Mesenchymal stem cell (in vitro differentiated cells and primary cell): ENCODE results near the gene FEM1A.

Experiments used
- DNase-seq: peaks from one replicate; pipeline ENCODE4 v3.0.0-alpha.2; 2013
- H2AFZ ChIP-seq: one replicate; pipeline ENCODE4 v1.6.1; 2013; ENCODE audit warnings: low read depth, mild to moderate bottlenecking, control low read depth, inconsistent platforms, low read length, moderate library complexity
- H2AK5ac ChIP-seq: 2 replicates; pipeline ENCODE4 v1.6.1; 2013; ENCODE audit warnings: low read length, moderate library complexity, mild to moderate bottlenecking, inconsistent platforms; ENCODE audit not compliant: severe bottlenecking
- H2BK120ac ChIP-seq: one replicate; pipeline ENCODE4 v1.6.1; 2013; ENCODE audit warnings: low read depth, mild to moderate bottlenecking, inconsistent platforms, low read length, moderate library complexity
- H2BK12ac ChIP-seq, 2 experiments: one replicate each; pipeline ENCODE4 v1.6.1; 2013; ENCODE audit warnings: inconsistent platforms in 2 of 2, low read length in 2 of 2, mild to moderate bottlenecking in 2 of 2, moderate library complexity in 2 of 2, control low read depth in 1 of 2
- H2BK15ac ChIP-seq: one replicate; pipeline ENCODE4 v1.6.1; 2013; ENCODE audit warnings: mild to moderate bottlenecking, low read depth, inconsistent platforms; ENCODE audit not compliant: poor library complexity, severe bottlenecking
- H2BK5ac ChIP-seq: 2 replicates; pipeline ENCODE4 v1.6.1; 2013; ENCODE audit warnings: low read depth, mild to moderate bottlenecking, low read length, control low read depth, inconsistent platforms; ENCODE audit not compliant: poor library complexity, severe bottlenecking
- H3K14ac ChIP-seq, 2 experiments: one replicate each; pipeline ENCODE4 v1.6.1; 2013; ENCODE audit warnings: inconsistent platforms in 2 of 2, low read length in 2 of 2, control low read depth in 1 of 2, mild to moderate bottlenecking in 1 of 2, moderate library complexity in 1 of 2
- H3K18ac ChIP-seq, 2 experiments: one replicate each; pipeline ENCODE4 v1.6.1; 2013; ENCODE audit warnings: inconsistent platforms in 2 of 2, low read length in 2 of 2, control low read depth in 1 of 2, low read depth in 1 of 2, mild to moderate bottlenecking in 1 of 2
- H3K23ac ChIP-seq, 2 experiments: one replicate each; pipeline ENCODE4 v1.6.1; 2013; ENCODE audit warnings: inconsistent platforms in 2 of 2, low read length in 2 of 2, mild to moderate bottlenecking in 2 of 2, moderate library complexity in 2 of 2, control low read depth in 1 of 2
- H3K27ac ChIP-seq: 2 replicates; pipeline ENCODE4 v1.5.1; 2013; ENCODE audit warnings: mild to moderate bottlenecking, moderate library complexity, low read length, control low read depth, inconsistent platforms; ENCODE audit not compliant: poor library complexity, severe bottlenecking
- H3K27me3 ChIP-seq, 2 experiments: 2 replicates each; pipeline versions ENCODE4 v1.6.1 to v1.7.0; 2013; ENCODE audit warnings: low read length in 2 of 2, mild to moderate bottlenecking in 2 of 2, moderate library complexity in 2 of 2, control low read depth in 1 of 2, inconsistent platforms in 1 of 2; ENCODE audit not compliant: control insufficient read depth in 1 of 2, insufficient read depth in 1 of 2
- H3K36me3 ChIP-seq, 2 experiments: 2 replicates each; pipeline versions ENCODE4 v1.6.1 to v1.7.0; 2013; ENCODE audit warnings: low read length in 2 of 2, control low read depth in 1 of 2, inconsistent platforms in 1 of 2, low read depth in 1 of 2, mild to moderate bottlenecking in 1 of 2; ENCODE audit not compliant: insufficient read depth in 2 of 2, control insufficient read depth in 1 of 2
- H3K4ac ChIP-seq, 2 experiments: one replicate each; pipeline ENCODE4 v1.6.1; 2013; ENCODE audit warnings: inconsistent platforms in 2 of 2, low read length in 2 of 2, mild to moderate bottlenecking in 2 of 2, moderate library complexity in 2 of 2, control low read depth in 1 of 2, low read depth in 1 of 2
- H3K4me1 ChIP-seq: 2 replicates; pipeline ENCODE4 v1.6.1; 2013; ENCODE audit warnings: low read depth, low read length, control low read depth; ENCODE audit not compliant: control insufficient read depth, insufficient read depth
- H3K4me2 ChIP-seq: 2 replicates; pipeline ENCODE4 v1.6.1; 2013; ENCODE audit warnings: low read length, mild to moderate bottlenecking, inconsistent platforms; ENCODE audit not compliant: poor library complexity, severe bottlenecking
- H3K4me3 ChIP-seq, 2 experiments: 2 replicates each; pipeline versions ENCODE4 v1.5.1 to v1.7.0; 2013; ENCODE audit warnings: low read length in 2 of 2, mild to moderate bottlenecking in 2 of 2, control low read depth in 1 of 2, low read depth in 1 of 2; ENCODE audit not compliant: insufficient read depth in 1 of 2
- H3K79me1 ChIP-seq: replicated peaks from 2 replicates; pipeline ENCODE4 v1.6.1; 2013; ENCODE audit warnings: mild to moderate bottlenecking, control low read depth, low read length, inconsistent platforms; ENCODE audit not compliant: poor library complexity, severe bottlenecking
- H3K9ac ChIP-seq: 2 replicates; pipeline ENCODE4 v1.7.0; 2013; ENCODE audit warnings: mild to moderate bottlenecking, low read length, moderate library complexity
- H3K9me3 ChIP-seq: 2 replicates; pipeline ENCODE4 v1.7.0; 2013; ENCODE audit warnings: mild to moderate bottlenecking, low read length; ENCODE audit not compliant: control insufficient read depth
- H4K8ac ChIP-seq: one replicate; pipeline ENCODE4 v1.6.1; 2013; ENCODE audit warnings: inconsistent platforms, mild to moderate bottlenecking, low read length, moderate library complexity
- H4K91ac ChIP-seq: one replicate; pipeline ENCODE4 v1.6.1; 2013; ENCODE audit warnings: mild to moderate bottlenecking, low read length, inconsistent platforms
- WGBS: methylation state at CpG from one replicate; pipeline ENCODE4 v1.1.7; 2013; ENCODE audit warnings: mixed read lengths; 5-methylcytosine and 5-hydroxymethylcytosine counted together

FEM1A gene

GRCh38 chr19:4823577-4823976 is 32.0 kb downstream of the FEM1A start:
- no peak overlapping the region for H3K27ac ChIP-seq
- H3K4ac ChIP-seq: no peak overlapping the region
- H3K9ac ChIP-seq: no peak overlapping the region
- H3K79me1 ChIP-seq: peaks cover 10% of the 10 kb centered on the region
- H3K4me2 ChIP-seq: no peak overlapping the region
- no peak overlapping the region for H4K8ac ChIP-seq
- H3K4me1 ChIP-seq: peaks cover 2% of the 10 kb centered on the region
- H2AFZ ChIP-seq: no peak overlapping the region
- H2BK12ac ChIP-seq: no peak overlapping the region
- H3K4me3 ChIP-seq: no peak overlapping the region
- no peak overlapping the region for H3K14ac ChIP-seq
- peaks cover 20 to 24% of the 10 kb centered on the region in 2 experiments for H3K36me3 ChIP-seq
- no peak overlapping the region for H3K18ac ChIP-seq
- H2BK15ac ChIP-seq: no peak overlapping the region
- DNase-seq: no peak
- H3K9me3 ChIP-seq: no peaks in the 10 kb centered on the region
- no peak overlapping the region for H2BK5ac ChIP-seq
- no peak overlapping the region for H4K91ac ChIP-seq
- no peak overlapping the region for H2BK120ac ChIP-seq
- H2AK5ac ChIP-seq: no peak overlapping the region
- no peak overlapping the region for H3K23ac ChIP-seq
- 91% methylated on average over 6 of the region's 6 CpGs for WGBS
- no peaks in the 10 kb centered on the region for H3K27me3 ChIP-seq

GRCh38 chr19:4829001-4829712 is 37.6 kb downstream of the FEM1A start:
- no peak overlapping the region for H2BK120ac ChIP-seq
- H3K23ac ChIP-seq: no peak overlapping the region
- H3K9ac ChIP-seq: peak overlapping the region; percentile 36
- H2BK12ac ChIP-seq: no peak overlapping the region
- DNase-seq: no peak
- WGBS: 78% methylated on average over 12 of the region's 16 CpGs
- H2BK15ac ChIP-seq: no peak overlapping the region
- peaks cover 5 to 9% of the 10 kb centered on the region in 2 experiments for H3K36me3 ChIP-seq
- H3K14ac ChIP-seq: no peak overlapping the region
- H4K8ac ChIP-seq: no peak overlapping the region
- no peaks in the 10 kb centered on the region for H3K27me3 ChIP-seq
- H3K4ac ChIP-seq: no peak overlapping the region
- H2AFZ ChIP-seq: no peak overlapping the region
- peak overlapping the region in 1 of 2 experiments; percentile 97 for H3K4me3 ChIP-seq
- H2BK5ac ChIP-seq: no peak overlapping the region
- peaks cover 14% of the 10 kb centered on the region for H3K4me1 ChIP-seq
- H3K4me2 ChIP-seq: no peak overlapping the region
- H2AK5ac ChIP-seq: no peak overlapping the region
- H3K9me3 ChIP-seq: no peaks in the 10 kb centered on the region
- H3K79me1 ChIP-seq: peaks cover 6% of the 10 kb centered on the region
- H3K27ac ChIP-seq: no peak overlapping the region
- no peak overlapping the region for H3K18ac ChIP-seq
- H4K91ac ChIP-seq: no peak overlapping the region

- Histone ChIP-seq H2BK15ac (no peak overlapping the region), H3K4me2 (peak overlapping the region; percentile 93), H3K14ac (no peak overlapping the region), H2AK5ac (peak overlapping the region; percentile 28), H3K79me1 (peaks cover 6% of the 10 kb centered on the region), H2BK120ac (no peak overlapping the region), H3K27me3 (no peaks in the 10 kb centered on the region), H4K91ac (no peak overlapping the region), H3K4me3 (peak overlapping the region; percentile 97), H3K27ac (no peak overlapping the region), H3K18ac (no peak overlapping the region), H4K8ac (no peak overlapping the region), H2BK5ac (no peak overlapping the region), H3K23ac (no peak overlapping the region), H3K9ac (peak overlapping the region; percentile 98), H3K9me3 (no peaks in the 10 kb centered on the region), H3K36me3 (peaks cover 0 to 5% of the 10 kb centered on the region in 2 experiments), H2BK12ac (peak overlapping the region in 1 of 2 experiments; percentile 91), H3K4ac (no peak overlapping the region), H2AFZ (no peak overlapping the region), H3K4me1 (peaks cover 14% of the 10 kb centered on the region)
- DNase-seq: no peak
- 92% methylated on average over 6 of the region's 6 CpGs for WGBS
Measured at GRCh38 chr19:4830332-4830731, 38.8 kb downstream of the FEM1A start.

DNA sequence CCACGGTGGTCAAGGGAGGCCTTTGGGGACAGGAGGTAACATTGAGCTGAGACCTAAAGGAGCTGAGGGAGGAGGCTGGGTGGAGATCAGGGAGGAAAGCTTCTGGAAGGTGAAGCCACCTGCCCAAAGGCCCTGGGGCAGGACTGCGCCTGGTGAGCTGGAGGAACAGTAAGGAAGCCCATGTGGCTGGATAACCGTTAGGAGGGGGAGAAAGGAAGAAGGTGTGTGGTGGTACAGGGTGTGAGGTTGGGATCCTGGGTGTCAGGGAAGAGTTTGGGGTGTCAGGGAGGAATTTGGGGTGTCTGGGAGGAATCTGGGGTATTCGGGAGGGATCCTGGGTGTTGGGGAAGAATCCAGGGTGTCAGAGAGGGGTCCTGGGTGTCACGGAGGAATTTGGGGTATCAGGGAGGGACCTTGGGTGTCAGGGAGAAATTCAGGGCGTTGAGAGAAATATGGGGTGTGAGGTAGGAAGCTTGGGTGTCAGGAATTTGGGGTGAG is 39.3 kb downstream of the FEM1A start:
- Histone ChIP-seq H2BK5ac (no peak overlapping the region), H3K23ac (peak overlapping the region in 1 of 2 experiments; percentile 86), H3K79me1 (peaks cover 6% of the 10 kb centered on the region), H3K4ac (peak overlapping the region in 1 of 2 experiments; percentile 97), H2BK15ac (no peak overlapping the region), H2AFZ (no peak overlapping the region), H2AK5ac (peak overlapping the region; percentile 87), H3K4me1 (peaks cover 14% of the 10 kb centered on the region), H3K4me3 (peak overlapping the region; percentile 97), H3K14ac (peak overlapping the region in 1 of 2 experiments; percentile 99), H2BK12ac (peak overlapping the region in 1 of 2 experiments; percentile 91), H2BK120ac (no peak overlapping the region), H3K18ac (peak overlapping the region; percentile 95 to 99), H4K8ac (peak overlapping the region; percentile 88), H3K27ac (no peak overlapping the region), H3K27me3 (no peaks in the 10 kb centered on the region), H4K91ac (peak overlapping the region; percentile 3), H3K9ac (peak overlapping the region; percentile 98), H3K9me3 (no peaks in the 10 kb centered on the region), H3K4me2 (peak overlapping the region; percentile 93), H3K36me3 (peaks cover 0 to 4% of the 10 kb centered on the region in 2 experiments)
- 78% methylated on average over 6 of the region's 6 CpGs for WGBS
- DNase-seq: no peak
